Left colon (tissue), 2 donors: ENCODE results near the gene CALML3. TPM values are rescaled to one million over a fixed set of nuclear protein-coding genes. Genes with fewer than 3 reads are reported as not detected.
A peak's percentile ranks its signal among the peaks of the same experiment; 100 is the strongest.
"Not testable (repeated sequence)": the region's sequence is repeated elsewhere in the genome, so short reads cannot be mapped to it uniquely, and the experiment has no call there.

Experiments used
- ATAC-seq: fragments of 200-7000 bp; cut with Tn5 transposase; one replicate; pipeline ENCODE4 v1.9.1; 2020; ENCODE audit warnings: mild to moderate bottlenecking, moderate library complexity
- DNase-seq, 2 donors: peaks; one replicate each; pipeline ENCODE4 v3.0.0-alpha.2; 2020
- intact Hi-C, 2 donors: fragments of 100-400 bp; cut with DNase I in 1 of 2; cut with micrococcal nuclease in 1 of 2; formaldehyde crosslinking; loops; one replicate each; pipeline versions ENCODE4 v1.11.2 to v1.14.0; 2022; cut with DNase I, micrococcal nuclease
- long read RNA-seq: library from polyadenylated mRNA; unstranded; transcript quantifications from one replicate; pipeline ENCODE4 v2.0.0, GENCODE V29; 2021
- total RNA-seq, 2 donors: library from RNA; stranded (reverse); fragmentation: NEBNext Ultra II Directional; extraction: Animal tissue kit (Norgen Biotek cat#: 25700); gene quantifications; one replicate each; pipeline ENCODE4 v1.2.1, GENCODE V29; 2021
- donor health status: DM: no; HTN: no; CAD: no.
- donor health status: DM: yes; HTN: yes; CAD: no.

The CALML3 gene
- total RNA-seq = under 1 TPM; 0.08 to 0.09 TPM
- long read RNA-seq = 0 reads

DNA sequence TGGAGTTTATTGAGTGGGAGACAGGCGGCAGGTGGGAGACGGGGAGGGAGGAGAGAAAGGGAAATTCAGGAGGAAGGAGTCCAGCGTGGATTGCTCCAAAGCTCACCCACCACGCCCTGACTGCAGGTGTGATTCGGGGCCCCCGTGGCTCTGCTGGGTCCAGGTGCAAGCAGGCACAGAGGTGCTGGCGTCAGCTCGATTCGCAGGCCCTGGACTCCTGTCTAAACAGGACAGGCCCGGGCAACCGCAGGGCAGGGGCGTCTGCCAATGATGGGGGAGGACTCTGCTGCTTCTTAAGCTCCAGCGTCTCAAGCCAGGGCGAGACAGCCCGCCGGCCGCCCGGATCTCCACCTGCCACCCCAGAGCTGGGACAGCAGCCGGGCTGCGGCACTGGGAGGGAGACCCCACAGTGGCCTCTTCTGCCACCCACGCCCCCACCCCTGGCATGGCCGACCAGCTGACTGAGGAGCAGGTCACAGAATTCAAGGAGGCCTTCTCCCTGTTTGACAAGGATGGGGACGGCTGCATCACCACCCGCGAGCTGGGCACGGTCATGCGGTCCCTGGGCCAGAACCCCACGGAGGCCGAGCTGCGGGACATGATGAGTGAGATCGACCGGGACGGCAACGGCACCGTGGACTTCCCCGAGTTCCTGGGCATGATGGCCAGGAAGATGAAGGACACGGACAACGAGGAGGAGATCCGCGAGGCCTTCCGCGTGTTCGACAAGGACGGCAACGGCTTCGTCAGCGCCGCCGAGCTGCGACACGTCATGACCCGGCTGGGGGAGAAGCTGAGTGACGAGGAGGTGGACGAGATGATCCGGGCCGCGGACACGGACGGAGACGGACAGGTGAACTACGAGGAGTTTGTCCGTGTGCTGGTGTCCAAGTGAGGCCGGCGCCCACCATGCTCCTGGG, at the start of gene CALML3:
CALML3 (plus strand) TSS at position 321 of the 920 bp plus-strand sequence; CDS start at position 446, 125 bp downstream.
- DNase-seq (peak; percentile 27 to 36), ATAC-seq (peak; percentile 61)
- intact Hi-C loops = no loop called here

DNA sequence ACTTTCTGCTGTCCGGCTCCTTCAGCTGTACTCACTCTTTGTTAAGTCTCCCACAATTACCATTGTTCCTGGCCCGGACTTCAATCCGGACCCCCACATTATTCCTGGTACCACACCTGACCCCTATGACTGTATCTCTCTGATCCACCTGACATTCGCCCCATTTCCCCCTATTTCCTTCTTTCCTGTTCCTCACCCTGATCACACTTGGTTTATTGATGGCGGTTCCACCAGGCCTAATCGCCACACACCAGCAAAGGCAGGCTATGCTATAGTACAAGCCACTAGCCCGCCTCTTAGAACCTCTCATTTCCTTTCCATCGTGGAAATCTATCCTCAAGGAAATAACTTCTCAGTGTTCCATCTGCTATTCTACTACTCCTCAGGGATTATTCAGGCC, 49.7 kb upstream of the CALML3 start:
- intact Hi-C loops, DNase-seq, ATAC-seq: not testable (repeated sequence)

DNA sequence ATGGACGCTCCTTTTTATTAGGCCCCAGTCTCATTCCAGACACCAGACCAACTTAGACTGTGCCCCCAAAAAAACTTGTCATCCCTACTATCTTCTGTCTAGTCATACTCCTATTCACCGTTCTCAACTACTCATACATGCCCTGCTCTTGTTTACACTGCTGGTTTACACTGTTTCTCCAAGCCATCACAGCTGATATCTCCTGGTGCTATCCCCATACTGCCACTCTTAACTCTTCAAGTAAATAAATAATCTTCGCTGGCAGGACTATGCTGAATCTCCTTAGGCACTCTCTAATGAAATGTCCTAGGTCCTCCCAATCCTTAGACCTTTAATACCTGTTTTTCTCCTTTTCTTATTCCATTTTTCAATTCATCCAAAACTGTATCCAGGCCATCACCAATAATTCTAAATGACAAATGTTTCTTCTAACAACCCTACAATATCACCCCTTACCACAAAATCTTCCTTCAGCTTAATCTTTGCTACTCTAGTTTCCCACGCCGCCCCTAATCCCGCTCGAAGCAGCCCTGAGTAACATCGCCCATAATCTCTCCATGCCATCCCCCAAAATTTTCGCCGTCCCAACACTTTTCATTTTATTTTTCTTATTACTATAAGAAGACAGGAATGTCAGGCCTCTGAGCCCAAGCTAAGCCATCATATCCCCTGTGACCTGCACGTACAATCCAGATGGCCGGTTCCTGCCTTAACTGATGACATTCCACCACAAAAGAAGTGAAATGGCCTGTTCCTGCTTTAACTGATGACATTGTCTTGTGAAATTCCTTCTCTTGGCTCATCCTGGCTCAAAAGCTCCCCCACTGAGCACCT, 48.6 kb upstream of the CALML3 start:
- DNase-seq, ATAC-seq, intact Hi-C loops: not testable (repeated sequence)

DNA sequence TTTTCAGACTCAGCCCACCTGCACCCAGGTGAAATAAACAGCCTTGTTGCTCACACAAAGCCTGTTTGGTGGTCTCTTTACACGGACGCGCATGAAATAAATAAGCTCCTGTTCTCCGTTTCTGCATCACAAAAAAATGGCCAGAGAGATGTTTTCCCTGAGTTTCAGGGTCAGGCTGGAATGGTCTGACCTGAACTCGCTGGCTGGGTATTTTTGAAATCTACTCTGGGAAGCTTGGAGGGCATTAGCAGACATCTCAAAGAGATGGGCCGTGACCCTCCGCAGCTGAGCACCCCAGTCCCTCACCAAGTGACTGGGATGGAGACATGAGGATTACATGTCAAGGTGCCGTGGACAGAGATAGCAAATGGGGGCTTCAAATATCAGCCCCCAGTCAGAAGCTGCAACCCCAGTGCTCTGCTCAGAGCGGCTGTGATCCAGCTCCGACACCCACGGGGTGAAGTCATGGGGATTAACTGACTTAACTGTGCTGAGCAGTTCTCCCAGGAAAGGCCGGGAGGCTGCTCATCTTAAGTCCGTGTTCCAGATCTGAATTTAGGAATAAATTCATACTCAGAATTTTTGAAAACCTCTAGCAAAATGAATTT, 47.7 kb upstream of the CALML3 start:
- ATAC-seq (no peak), DNase-seq (no peak)
- intact Hi-C loops = no loop called here

DNA sequence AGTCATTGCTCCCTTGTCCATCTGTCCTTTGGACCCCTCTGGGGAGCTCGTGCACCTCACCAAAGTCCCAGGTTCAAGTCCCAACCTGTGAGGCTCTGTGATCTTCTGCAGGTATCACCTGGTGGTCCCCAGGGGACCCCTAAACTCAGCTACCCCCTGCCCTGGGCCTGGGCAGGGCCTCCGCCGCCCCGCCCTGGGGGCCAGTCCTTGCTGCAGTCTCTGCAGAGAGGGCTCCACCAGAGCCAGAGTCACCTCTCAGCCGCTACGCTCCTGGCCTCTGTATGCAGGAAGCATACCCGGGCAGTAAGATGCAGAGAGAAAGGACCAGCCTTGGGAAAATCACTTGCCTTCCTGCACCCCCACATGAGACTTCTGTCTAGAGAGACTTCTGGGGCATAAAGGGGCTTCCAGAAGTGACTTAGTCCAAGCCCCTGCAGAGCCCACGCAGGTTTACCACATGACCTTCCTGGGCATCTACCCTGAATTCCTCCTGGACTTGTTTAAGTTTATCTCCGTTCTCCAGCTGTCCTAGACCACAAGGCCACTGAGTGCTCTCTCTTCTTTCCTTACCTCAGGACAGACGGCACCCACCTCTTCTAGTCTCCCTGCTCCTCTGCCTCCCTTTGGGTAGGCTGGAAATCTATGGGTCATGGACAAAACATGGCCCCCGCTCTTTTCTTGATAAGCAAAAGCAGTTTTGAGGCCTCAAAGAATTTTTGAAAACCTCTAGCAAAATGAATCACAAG, 46.6 kb upstream of the CALML3 start:
- ATAC-seq = no peak
- intact Hi-C loops = no loop called here
- DNase-seq = no peak

DNA sequence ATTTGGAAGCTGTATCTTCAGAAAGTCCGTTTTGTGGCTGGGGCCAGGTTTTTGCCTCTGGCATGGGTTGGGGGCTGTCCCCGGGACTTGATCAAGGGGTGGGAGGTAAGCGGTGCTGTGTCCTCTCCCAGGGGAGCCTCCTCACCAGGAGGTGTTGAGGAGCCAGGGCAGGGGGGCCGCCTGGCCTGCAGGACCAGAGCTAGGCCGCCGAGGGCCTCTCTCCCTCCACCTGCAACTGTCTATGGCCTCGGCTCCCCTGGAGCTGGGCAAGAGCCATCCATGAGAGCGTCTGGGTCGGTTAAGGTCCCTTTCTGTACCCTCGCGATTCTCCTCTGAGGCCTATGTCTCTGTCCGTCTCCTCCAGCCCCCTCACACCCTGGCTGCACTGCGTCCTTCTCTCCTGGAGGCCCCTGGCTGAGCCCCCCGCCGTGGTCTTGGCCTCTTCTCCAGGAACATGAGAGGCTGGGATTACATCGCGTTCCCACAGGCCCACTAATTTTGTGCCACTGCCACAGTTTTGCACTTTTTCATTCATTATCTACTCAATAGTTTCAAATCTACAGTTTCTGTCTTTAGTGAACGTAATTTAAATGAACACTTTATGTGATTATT, 46.0 kb upstream of the CALML3 start:
- intact Hi-C loops = no loop called here
- DNase-seq = no peak
- ATAC-seq = no peak

DNA sequence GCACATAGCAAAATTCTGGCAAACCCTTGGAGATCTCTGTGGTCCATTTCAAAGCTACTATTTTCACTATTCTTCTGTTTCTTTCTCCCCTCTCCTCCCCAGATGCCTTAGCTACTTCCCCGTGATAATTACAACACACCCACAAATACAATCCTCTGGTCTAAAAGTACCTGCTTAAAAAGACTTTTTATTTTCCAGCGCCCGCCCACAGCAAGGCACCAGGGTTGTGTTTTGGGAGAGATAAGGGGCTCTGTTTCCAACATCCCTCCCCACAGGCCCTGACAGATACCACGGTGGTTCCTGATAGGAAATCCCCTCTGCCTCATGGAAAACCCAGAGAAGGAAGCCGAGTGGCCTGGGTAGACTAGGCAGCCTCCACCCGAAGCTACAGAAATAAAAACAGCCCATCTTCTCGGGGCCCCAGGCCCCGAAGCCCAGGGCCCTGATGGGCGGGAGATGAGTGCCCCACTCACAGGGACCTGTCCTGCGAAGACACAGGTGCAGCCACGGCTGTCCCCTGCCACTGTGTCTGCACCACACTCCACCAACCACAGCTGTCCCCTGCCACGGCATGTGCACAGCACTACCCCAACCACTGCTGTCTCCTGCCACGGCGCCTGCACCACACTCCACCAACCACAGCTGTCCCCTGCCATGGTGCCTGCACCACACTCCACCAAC, 45.1 kb upstream of the CALML3 start:
- intact Hi-C loops = no loop called here
- no peak for DNase-seq
- ATAC-seq = peak; percentile 11

DNA sequence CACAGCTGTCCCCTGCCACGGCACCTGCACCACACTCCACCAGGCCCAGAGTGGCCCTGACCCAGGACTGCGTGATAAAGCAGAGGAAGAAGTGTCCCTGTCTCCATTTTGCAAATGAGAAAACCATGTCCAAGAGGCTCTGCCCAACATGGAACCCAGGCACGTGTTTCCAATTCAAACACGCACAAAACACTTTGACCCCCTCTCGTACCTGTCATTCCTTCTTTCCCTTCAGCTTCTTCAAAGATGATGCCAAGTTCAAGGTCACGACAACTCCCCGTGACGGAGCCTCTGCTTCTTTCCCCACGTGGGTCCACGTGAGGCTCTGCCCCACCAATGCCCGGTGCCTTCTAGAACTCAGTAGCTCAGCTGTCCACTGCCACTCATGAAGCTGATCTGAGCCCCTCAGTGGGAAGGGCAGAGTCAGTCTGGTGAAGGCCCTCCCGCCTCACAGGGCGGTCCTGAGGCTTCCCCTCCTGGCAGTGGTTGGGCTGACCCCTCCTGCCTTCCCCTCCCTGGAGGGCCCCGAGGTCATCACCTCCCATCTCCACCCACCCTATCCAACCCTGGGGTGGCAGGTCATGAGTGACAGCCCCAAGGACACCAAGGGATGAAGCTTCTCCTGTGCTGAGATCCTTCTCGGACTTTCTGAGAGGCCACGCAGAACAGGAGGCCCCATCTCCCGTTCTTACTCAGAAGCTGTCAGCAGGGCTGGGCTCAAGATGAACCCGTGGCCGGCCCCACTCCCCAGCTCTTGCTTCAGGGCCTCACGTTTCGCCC, 44.4 kb upstream of the CALML3 start:
- DNase-seq (peak in 1 of 2 donors; percentile 12), ATAC-seq (peak; percentile 8)
- intact Hi-C loops = no loop called here

DNA sequence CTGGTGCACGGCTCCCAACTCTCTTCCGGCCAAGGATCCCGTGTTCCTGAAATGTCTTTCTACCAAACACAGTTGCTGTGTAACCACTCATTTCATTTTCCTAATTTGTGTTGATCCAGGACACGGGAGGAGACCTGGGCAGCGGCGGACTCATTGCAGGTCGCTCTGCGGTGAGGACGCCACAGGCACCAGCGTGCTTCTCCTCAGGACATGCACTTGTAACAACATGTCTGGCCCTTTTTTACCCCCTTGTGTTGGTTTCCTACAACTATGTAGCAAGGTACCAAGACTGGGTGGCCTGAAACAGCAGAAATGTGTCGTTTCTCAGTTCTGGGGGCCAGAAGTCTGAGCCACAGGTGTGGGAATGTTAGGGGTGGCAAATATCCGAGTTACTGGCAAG, 43.6 kb upstream of the CALML3 start:
- intact Hi-C loops = no loop called here
- ATAC-seq (no peak), DNase-seq (peak in 1 of 2 donors; percentile 9)

DNA sequence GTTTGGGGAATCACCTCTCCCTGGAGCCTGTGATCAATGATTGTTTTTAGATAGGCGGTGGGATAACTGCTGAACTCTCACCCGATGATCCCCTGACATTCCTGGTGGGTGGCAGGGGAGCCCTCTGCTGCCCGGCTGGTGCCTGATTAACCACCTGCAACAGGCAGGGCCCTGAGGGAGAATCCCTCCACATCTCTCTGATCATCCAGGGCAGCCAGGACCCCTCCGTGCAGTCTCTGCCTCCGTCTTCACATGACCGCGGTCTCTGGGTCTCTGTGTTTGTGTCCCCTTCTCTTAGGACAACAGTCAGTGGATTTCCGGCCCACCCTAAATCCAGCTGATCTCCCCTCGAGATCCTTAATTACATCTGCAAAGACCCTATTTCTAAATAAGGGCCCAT, 42.7 kb upstream of the CALML3 start:
- no peak for ATAC-seq
- intact Hi-C loops = no loop called here
- DNase-seq = peak in 1 of 2 donors; percentile 18

DNA sequence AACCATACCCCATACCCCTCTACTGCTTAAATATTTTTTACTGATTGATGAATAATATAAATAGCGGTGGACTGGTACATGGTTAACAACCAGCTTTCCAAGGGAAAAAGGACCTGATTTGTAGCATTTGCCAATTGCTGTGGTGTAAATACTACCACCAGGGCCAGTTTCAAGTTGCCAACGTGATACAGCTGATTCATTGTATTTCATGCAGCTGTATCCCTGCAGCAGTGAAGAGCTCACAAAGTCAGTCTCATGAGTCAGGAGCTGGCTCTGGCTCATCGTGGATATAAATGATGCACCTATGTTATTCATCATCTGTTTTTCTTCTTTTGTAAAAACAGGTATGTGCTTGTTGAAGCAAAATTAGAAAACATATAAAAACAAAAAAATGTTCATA, 40.6 kb upstream of the CALML3 start:
- DNase-seq (no peak), ATAC-seq (no peak)
- intact Hi-C loops = no loop called here

DNA sequence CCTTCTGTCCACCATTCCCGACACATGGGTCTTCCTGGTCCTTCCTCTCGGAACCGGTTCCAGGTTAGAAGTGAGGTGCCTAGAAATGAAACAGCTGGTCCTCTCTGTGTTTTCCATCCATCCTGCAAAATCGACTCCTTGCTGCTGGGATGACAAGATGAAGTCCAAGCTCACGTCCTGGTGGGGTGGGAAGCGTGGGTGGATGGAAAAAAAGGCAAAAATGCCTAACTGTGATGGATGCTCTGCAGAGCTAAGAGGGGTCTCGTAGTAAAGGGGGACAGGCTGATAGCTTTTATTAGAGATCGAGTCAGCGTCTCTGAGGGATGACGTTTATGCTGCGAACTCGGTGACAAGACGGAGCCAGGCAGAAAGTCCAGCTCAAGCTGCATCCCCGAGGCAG, 39.5 kb upstream of the CALML3 start:
- DNase-seq (no peak), ATAC-seq (no peak)
- intact Hi-C loops = no loop called here

DNA sequence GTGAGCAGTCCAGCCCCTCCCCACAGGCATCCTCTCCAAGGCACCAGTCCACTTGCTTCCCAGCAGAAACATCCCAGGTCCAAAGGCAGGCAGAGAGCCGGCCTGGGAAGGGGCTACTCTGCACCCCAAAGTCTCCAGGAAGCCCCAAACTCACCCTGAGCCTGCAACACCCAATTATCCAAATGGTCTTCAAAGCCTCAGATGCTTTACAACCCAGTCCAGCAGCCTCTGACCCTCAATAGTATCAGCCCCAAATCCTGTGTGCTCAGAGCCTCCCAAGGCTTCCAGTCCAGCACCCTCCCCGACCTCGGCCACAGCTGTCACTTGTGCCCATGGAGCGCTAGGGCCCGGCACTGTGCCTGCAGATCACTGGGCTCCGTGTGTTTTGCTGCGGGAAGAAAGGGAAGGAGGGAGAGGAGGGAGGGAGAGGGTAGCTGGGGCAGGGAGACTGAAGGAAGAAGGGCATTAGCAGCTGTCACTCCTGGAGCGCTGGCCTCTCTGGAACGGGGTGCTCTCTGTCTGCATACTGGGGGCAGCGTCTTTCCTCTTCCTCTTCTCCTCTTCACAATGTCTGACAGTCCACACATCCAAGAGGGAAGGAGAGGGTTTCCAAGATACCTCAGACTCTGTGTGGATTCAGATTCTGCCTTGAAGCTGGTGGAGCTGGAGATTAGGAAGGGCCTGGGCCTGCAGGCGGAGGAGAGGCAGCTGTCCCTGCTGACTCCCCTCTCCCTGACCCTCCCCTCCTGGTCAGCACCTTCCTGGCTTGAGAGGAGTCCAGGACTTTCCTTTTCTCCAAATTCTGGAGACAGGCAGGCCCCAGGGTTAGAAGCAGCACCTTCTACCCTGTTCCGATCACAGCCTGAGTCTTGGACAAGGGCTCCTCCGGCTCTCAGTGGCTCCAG, 38.6 kb upstream of the CALML3 start:
- DNase-seq = no peak
- intact Hi-C loops = no loop called here
- ATAC-seq = no peak

DNA sequence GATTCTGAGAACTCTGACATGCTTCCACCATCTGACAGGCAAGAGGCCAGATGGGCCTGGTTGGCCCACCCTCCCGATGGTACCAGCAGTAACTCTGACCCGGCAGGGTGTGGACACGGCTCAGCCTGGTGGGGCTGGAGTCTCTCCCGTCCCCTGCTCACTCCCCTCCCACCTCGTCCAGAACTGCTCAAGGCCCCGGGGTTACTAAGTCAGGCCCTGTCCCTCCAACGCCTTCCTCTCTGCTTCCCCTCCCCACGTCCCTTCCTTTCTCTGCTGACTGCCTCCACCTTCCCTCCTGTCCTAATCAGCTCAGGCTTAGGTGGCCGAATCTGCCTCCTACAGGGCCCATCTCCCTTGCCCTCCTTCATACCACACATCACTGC, 37.9 kb upstream of the CALML3 start:
- ATAC-seq = peak; percentile 19
- intact Hi-C loops = no loop called here
- peak in 1 of 2 donors; percentile 43 for DNase-seq

DNA sequence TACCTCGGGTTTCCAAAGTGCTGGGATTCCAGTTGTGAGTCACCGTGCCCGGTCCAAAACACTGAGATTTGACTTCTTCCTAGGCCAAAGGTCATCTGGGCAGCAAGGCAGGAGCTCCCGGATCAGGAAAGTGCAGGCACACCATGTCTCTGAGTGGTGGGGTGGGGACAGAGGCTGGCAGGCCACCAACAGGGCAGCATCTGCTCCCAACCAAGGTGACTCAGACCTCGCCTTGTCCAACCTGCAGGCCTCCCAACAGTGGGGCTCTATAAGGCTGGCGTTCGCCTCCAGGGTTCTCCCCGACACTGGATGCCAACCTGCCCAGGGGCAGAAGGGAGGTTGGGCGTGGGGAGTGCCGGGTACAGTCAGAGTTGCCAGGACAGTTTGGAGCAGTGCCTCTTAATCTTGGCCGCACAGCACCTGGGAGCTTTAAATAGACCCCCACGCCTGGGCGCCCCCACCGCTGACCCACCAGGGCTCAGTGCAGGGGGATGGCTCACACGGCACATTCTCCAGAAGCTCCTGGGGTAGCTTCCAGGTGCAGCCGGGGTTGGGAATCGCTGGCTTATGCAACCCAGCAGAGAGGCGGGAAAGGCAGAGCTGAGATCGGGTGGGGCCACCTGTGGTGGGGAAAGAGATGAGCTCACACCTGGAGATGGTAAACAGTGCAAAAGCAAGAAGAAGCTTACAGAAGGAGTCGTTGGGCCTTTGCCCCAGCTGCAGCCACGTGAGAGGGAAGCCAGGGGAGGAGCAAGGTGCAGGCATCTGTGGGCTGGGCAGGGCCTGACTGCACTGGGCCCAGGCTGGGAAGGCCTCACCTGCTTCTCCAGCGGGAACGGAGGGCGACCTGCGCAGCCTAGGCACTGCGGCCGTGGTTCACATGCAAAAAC, 36.2 kb upstream of the CALML3 start:
- DNase-seq = peak; percentile 80 to 94
- ATAC-seq = peak; percentile 85
- intact Hi-C loops = no loop called here
